Neuronal stem cell (in vitro differentiated cells): ENCODE measurements around the gene MAS1. TPM values are rescaled to one million over a fixed set of nuclear protein-coding genes. Genes with fewer than 3 reads are reported as not detected.
"Not testable (repeated sequence)": the region's sequence is repeated elsewhere in the genome, so short reads cannot be mapped to it uniquely, and the experiment has no call there.

ENCODE experiments used
- DNase-seq: peaks from one replicate; pipeline ENCODE4 v3.0.0-alpha.2; 2013; ENCODE audit warnings: low spot score
- H2AFZ ChIP-seq: one replicate; pipeline ENCODE4 v1.6.1; 2013; ENCODE audit warnings: mild to moderate bottlenecking, low read length, inconsistent platforms
- H2AK5ac ChIP-seq: 2 replicates; pipeline ENCODE4 v1.6.1; 2013; ENCODE audit warnings: low read depth, mild to moderate bottlenecking, inconsistent platforms, low read length, moderate library complexity, mixed read lengths
- H2BK120ac ChIP-seq: 2 replicates; pipeline ENCODE4 v1.6.1; 2013; ENCODE audit warnings: low read depth, mild to moderate bottlenecking, inconsistent platforms, low read length, moderate library complexity, mixed read lengths
- H2BK12ac ChIP-seq: one replicate; pipeline ENCODE4 v1.6.1; 2013; ENCODE audit warnings: low read length, inconsistent platforms
- H2BK15ac ChIP-seq: 2 replicates; pipeline ENCODE4 v1.6.1; 2013; ENCODE audit warnings: mild to moderate bottlenecking, low read length, inconsistent platforms, mixed read lengths
- H2BK5ac ChIP-seq: one replicate; pipeline ENCODE4 v1.6.1; 2013; ENCODE audit warnings: inconsistent platforms, mild to moderate bottlenecking, low read length, moderate library complexity
- H3K14ac ChIP-seq: one replicate; pipeline ENCODE4 v1.6.1; 2013; ENCODE audit warnings: low read length, inconsistent platforms
- H3K18ac ChIP-seq: 2 replicates; pipeline ENCODE4 v1.6.1; 2013; ENCODE audit warnings: low read length, inconsistent platforms
- H3K23ac ChIP-seq: 2 replicates; pipeline ENCODE4 v1.6.1; 2013; ENCODE audit warnings: low read depth, mild to moderate bottlenecking, mixed read lengths, low read length, inconsistent platforms; ENCODE audit not compliant: poor library complexity
- H3K27ac ChIP-seq: replicated peaks from 3 replicates; pipeline ENCODE4 v1.5.1; 2013; ENCODE audit warnings: low read length, inconsistent platforms
- H3K27me3 ChIP-seq, 3 experiments: 2 replicates each; pipeline ENCODE4 v1.6.1; 2013; ENCODE audit warnings: low read length in 3 of 3, mild to moderate bottlenecking in 2 of 3, inconsistent platforms in 1 of 3, low read depth in 1 of 3, mixed read lengths in 1 of 3, moderate library complexity in 1 of 3; ENCODE audit not compliant: control insufficient read depth in 3 of 3, insufficient read depth in 3 of 3
- H3K36me3 ChIP-seq, 2 donors: replicated peaks in 1 of 2; 2 replicates each; pipeline ENCODE4 v1.6.1; 2013; ENCODE audit warnings: low read length in 2 of 2; ENCODE audit not compliant: control insufficient read depth in 2 of 2, insufficient read depth in 2 of 2
- H3K4ac ChIP-seq: 2 replicates; pipeline ENCODE4 v1.6.1; 2013; ENCODE audit warnings: inconsistent platforms, mild to moderate bottlenecking, low read length, moderate library complexity
- H3K4me1 ChIP-seq, 2 donors: 1 replicate in 1 of 2; 2 replicates in 1 of 2; pipeline ENCODE4 v1.6.1; 2013; ENCODE audit warnings: low read length in 2 of 2, low read depth in 1 of 2; ENCODE audit not compliant: control insufficient read depth in 2 of 2, insufficient read depth in 1 of 2
- H3K4me2 ChIP-seq: one replicate; pipeline ENCODE4 v1.6.1; 2013; ENCODE audit warnings: mild to moderate bottlenecking, low read length, inconsistent platforms; ENCODE audit not compliant: insufficient read depth, poor library complexity, severe bottlenecking
- H3K4me3 ChIP-seq, 2 donors: 2 replicates each; pipeline ENCODE4 v1.5.1; 2013; ENCODE audit warnings: low read length in 2 of 2, mild to moderate bottlenecking in 2 of 2, inconsistent platforms in 1 of 2, moderate library complexity in 1 of 2
- H3K79me1 ChIP-seq: one replicate; pipeline ENCODE4 v1.6.1; 2013; ENCODE audit warnings: low read depth, mild to moderate bottlenecking, inconsistent platforms, low read length, moderate library complexity
- H3K9ac ChIP-seq: one replicate; pipeline ENCODE4 v1.6.1; 2013; ENCODE audit warnings: mild to moderate bottlenecking, low read depth, low read length, inconsistent platforms; ENCODE audit not compliant: poor library complexity
- H3K9me3 ChIP-seq, 2 donors: replicated peaks in 1 of 2; 2 replicates each; pipeline versions ENCODE3 to v1.6.1; 2013; ENCODE audit warnings: low read length in 2 of 2, mild to moderate bottlenecking in 2 of 2, inconsistent platforms in 1 of 2, low read depth in 1 of 2, mixed read lengths in 1 of 2, moderate library complexity in 1 of 2; ENCODE audit not compliant: control insufficient read depth in 2 of 2, insufficient read depth in 1 of 2
- H4K8ac ChIP-seq: one replicate; pipeline ENCODE4 v1.6.1; 2013; ENCODE audit warnings: low read depth, mild to moderate bottlenecking, inconsistent platforms, low read length, moderate library complexity
- H4K91ac ChIP-seq: one replicate; pipeline ENCODE4 v1.6.1; 2013; ENCODE audit warnings: low read length, low read depth, mild to moderate bottlenecking, inconsistent platforms; ENCODE audit not compliant: poor library complexity
- WGBS, 2 donors: extraction: QIAGEN DNeasy Blood & Tissue Kit; methylation state at CpG; one replicate each; pipeline ENCODE4 v1.1.7; 2013; ENCODE audit warnings: missing lambda C conversion rate in 2 of 2, mixed read lengths in 1 of 2; ENCODE audit not compliant: insufficient read length in 2 of 2, insufficient replicate concordance in 1 of 2; ENCODE audit errors: extremely low coverage in 2 of 2; 5-methylcytosine and 5-hydroxymethylcytosine counted together
- polyA plus RNA-seq, 2 experiments: library from polyadenylated mRNA; stranded (reverse); fragments of 200-250 nt; gene quantifications; one replicate each; pipeline ENCODE4 v1.2.3, GENCODE V29; 2013

MAS1 gene
- not detected for polyA plus RNA-seq (2013, experiment 1 of 2)
- polyA plus RNA-seq (2013, experiment 2 of 2) = not detected

- H3K4me1 ChIP-seq = peaks cover 0 to 5% of the 10 kb centered on the region in 2 donors
These were observed at the start of gene MAS1 for GRCh38 chr6:159890792-159891191. TSS of gene MAS1 (plus strand) at chr6:159890988. CDS start at chr6:159906956, 15,968 bp downstream.

GRCh38 chr6:159842035-159842434 is 48.8 kb upstream of the MAS1 start:
- no peak overlapping the region for H4K8ac ChIP-seq
- no peak overlapping the region for H2BK15ac ChIP-seq
- WGBS, 2 donors = no CpG with 5 or more reads among the region's 4 CpGs
- H3K36me3 ChIP-seq = no peaks in the 10 kb centered on the region
- no peak overlapping the region for H3K4ac ChIP-seq
- H3K4me1 ChIP-seq = peaks cover 0 to 5% of the 10 kb centered on the region in 2 donors
- no peaks in the 10 kb centered on the region for H3K27me3 ChIP-seq
- no peak overlapping the region for H2BK120ac ChIP-seq
- no peak overlapping the region for H3K23ac ChIP-seq
- no peak overlapping the region for H3K27ac ChIP-seq
- H2BK5ac ChIP-seq = no peak overlapping the region
- no peak overlapping the region for H3K9ac ChIP-seq
- no peak overlapping the region for H4K91ac ChIP-seq
- no peaks in the 10 kb centered on the region for H3K79me1 ChIP-seq
- peaks cover 0 to 1% of the 10 kb centered on the region in 2 donors for H3K9me3 ChIP-seq
- H3K18ac ChIP-seq = no peak overlapping the region
- no peak overlapping the region for H3K4me2 ChIP-seq
- H2BK12ac ChIP-seq = no peak overlapping the region
- no peak overlapping the region for H3K4me3 ChIP-seq
- H2AFZ ChIP-seq = no peak overlapping the region
- no peak overlapping the region for H2AK5ac ChIP-seq
- no peak overlapping the region for H3K14ac ChIP-seq
- DNase-seq = no peak

More at GRCh38 chr6:159890792-159891191, at the start of gene MAS1:
- Histone ChIP-seq H2BK12ac (no peak within 1 kb of the TSS), H2AFZ (no peak within 1 kb of the TSS), H3K9me3 (no peaks in the 10 kb centered on the region), H3K4me3 (no peak within 1 kb of the TSS), H3K27me3 (peaks cover 0 to 35% (median 0%) of the 10 kb centered on the region in 3 experiments), H3K27ac (no peak within 1 kb of the TSS), H3K23ac (no peak within 1 kb of the TSS), H2BK120ac (no peak within 1 kb of the TSS), H2AK5ac (no peak within 1 kb of the TSS), H3K4me2 (no peak within 1 kb of the TSS), H3K14ac (no peak within 1 kb of the TSS), H3K36me3 (no peaks in the 10 kb centered on the region), H2BK5ac (no peak within 1 kb of the TSS), H4K91ac (no peak within 1 kb of the TSS), H3K18ac (peak within 1 kb of the TSS; percentile 55), H4K8ac (no peak within 1 kb of the TSS), H2BK15ac (no peak within 1 kb of the TSS), H3K4ac (no peak within 1 kb of the TSS), H3K9ac (no peak within 1 kb of the TSS), H3K79me1 (no peaks in the 10 kb centered on the region)
- WGBS, 2 donors = no CpG with 5 or more reads among the region's 7 CpGs
- DNase-seq = no peak

GRCh38 chr6:159844737-159845645 is 45.8 kb upstream of the MAS1 start:
- Histone ChIP-seq H4K8ac (no peak overlapping the region), H3K4me3 (no peak overlapping the region), H3K9ac (no peak overlapping the region), H3K27ac (no peak overlapping the region), H2BK5ac (peak overlapping the region; percentile 14), H3K4ac (no peak overlapping the region), H3K23ac (no peak overlapping the region), H2BK15ac (no peak overlapping the region), H3K4me2 (no peak overlapping the region), H3K27me3 (no peaks in the 10 kb centered on the region), H3K14ac (peak overlapping the region; percentile 71), H3K79me1 (no peaks in the 10 kb centered on the region), H3K4me1 (peaks cover 0 to 5% of the 10 kb centered on the region in 2 donors), H2AK5ac (peak overlapping the region; percentile 84), H3K9me3 (peaks cover 0 to 1% of the 10 kb centered on the region in 2 donors), H2BK12ac (no peak overlapping the region), H3K18ac (peak overlapping the region; percentile 71), H3K36me3 (no peaks in the 10 kb centered on the region), H2AFZ (no peak overlapping the region), H4K91ac (no peak overlapping the region), H2BK120ac (no peak overlapping the region)
- DNase-seq = no peak
- whole genome bisulfite sequencing, 2 donors = no CpG with 5 or more reads among the region's 13 CpGs

GRCh38 chr6:159848552-159848951 is 42.2 kb upstream of the MAS1 start:
- H3K36me3 ChIP-seq, H4K91ac ChIP-seq, H3K14ac ChIP-seq, H3K9me3 ChIP-seq, H4K8ac ChIP-seq, DNase-seq, H3K4me3 ChIP-seq, H3K23ac ChIP-seq, H2AFZ ChIP-seq, H3K18ac ChIP-seq, H3K9ac ChIP-seq, H3K4ac ChIP-seq, H3K79me1 ChIP-seq, H2BK15ac ChIP-seq, H2BK120ac ChIP-seq, H2AK5ac ChIP-seq, H3K27me3 ChIP-seq, H3K4me1 ChIP-seq, H2BK5ac ChIP-seq, H3K4me2 ChIP-seq, H3K27ac ChIP-seq, H2BK12ac ChIP-seq: not testable (repeated sequence)
- WGBS, 2 donors = no CpG with 5 or more reads among the region's 5 CpGs
